CD14-positive monocyte (primary cell): ENCODE measurements around the gene ADGRG6. TPM values are rescaled to one million over a fixed set of nuclear protein-coding genes. Genes with fewer than 3 reads are reported as not detected.

ENCODE experiments used
- DNase-seq, 3 donors: peaks; one replicate each; pipeline ENCODE4 v3.0.0-alpha.2; 2011 to 2022
- H2AFZ ChIP-seq: 2 replicates; pipeline ENCODE4 v1.6.0; 2012; ENCODE audit warnings: mild to moderate bottlenecking, low read depth, low read length, inconsistent platforms; ENCODE audit not compliant: insufficient read depth, poor library complexity, severe bottlenecking
- H3K27ac ChIP-seq, 2 donors: 1 replicate in 1 of 2; 2 replicates in 1 of 2; pipeline ENCODE4 v1.5.1; 2012 to 2013; ENCODE audit warnings: low read length in 2 of 2, control low read depth in 1 of 2, inconsistent platforms in 1 of 2, low read depth in 1 of 2, mild to moderate bottlenecking in 1 of 2
- H3K27me3 ChIP-seq, 2 donors: one replicate each; pipeline versions ENCODE4 v1.6.0 to v1.6.1; 2011 to 2013; ENCODE audit warnings: low read length in 2 of 2; ENCODE audit not compliant: control insufficient read depth in 2 of 2, insufficient read depth in 2 of 2
- H3K36me3 ChIP-seq, 2 donors: replicated peaks in 1 of 2; 1 replicate in 1 of 2; 2 replicates in 1 of 2; pipeline versions ENCODE4 v1.5.1 to v1.6.1; 2012 to 2013; ENCODE audit warnings: low read length in 2 of 2, control low read depth in 1 of 2, inconsistent platforms in 1 of 2, mild to moderate bottlenecking in 1 of 2; ENCODE audit not compliant: insufficient read depth in 2 of 2, control insufficient read depth in 1 of 2
- H3K4me1 ChIP-seq, 2 donors: 1 replicate in 1 of 2; 2 replicates in 1 of 2; pipeline versions ENCODE4 v1.5.1 to v1.6.1; 2012 to 2013; ENCODE audit warnings: low read length in 2 of 2, control low read depth in 1 of 2, inconsistent platforms in 1 of 2, mild to moderate bottlenecking in 1 of 2, moderate library complexity in 1 of 2; ENCODE audit not compliant: insufficient read depth in 2 of 2, control insufficient read depth in 1 of 2
- H3K4me2 ChIP-seq: replicated peaks from 2 replicates; pipeline ENCODE3; 2012; ENCODE audit warnings: low read length, moderate library complexity, mild to moderate bottlenecking; ENCODE audit not compliant: poor library complexity, severe bottlenecking; ENCODE audit errors: extremely low read depth
- H3K4me3 ChIP-seq, 3 experiments: fragments of 200-600 bp in 1 of 3; sonication (generic) in 1 of 3; replicated peaks in 1 of 3; 1 replicate in 2 of 3; 2 replicates in 1 of 3; pipeline ENCODE4 v1.5.1; 2011 to 2013; ENCODE audit warnings: low read length in 3 of 3, mild to moderate bottlenecking in 3 of 3, control low read depth in 2 of 3, low read depth in 2 of 3, inconsistent platforms in 1 of 3, moderate library complexity in 1 of 3
- H3K79me2 ChIP-seq: 2 replicates; pipeline ENCODE4 v1.6.0; 2012; ENCODE audit warnings: mild to moderate bottlenecking, control low read depth, inconsistent platforms, low read length, moderate library complexity; ENCODE audit not compliant: insufficient read depth
- H3K9ac ChIP-seq: 2 replicates; pipeline ENCODE4 v1.6.0; 2017; ENCODE audit warnings: low read length, mild to moderate bottlenecking; ENCODE audit not compliant: insufficient read depth, poor library complexity, severe bottlenecking
- H3K9me3 ChIP-seq, 2 donors: replicated peaks in 1 of 2; 1 replicate in 1 of 2; 2 replicates in 1 of 2; pipeline versions ENCODE4 v1.5.1 to v1.6.1; 2012 to 2013; ENCODE audit warnings: low read length in 2 of 2, control low read depth in 1 of 2; ENCODE audit not compliant: control insufficient read depth in 1 of 2, insufficient read depth in 1 of 2
- H4K20me1 ChIP-seq: 2 replicates; pipeline ENCODE4 v1.6.0; 2012; ENCODE audit warnings: mild to moderate bottlenecking, low read length, control low read depth, moderate library complexity; ENCODE audit not compliant: insufficient read depth
- H3K27ac Mint-ChIP-seq, 7 donors: one replicate each; pipeline ENCODE4 v1.8.0; 2020; ENCODE audit warnings: mild to moderate bottlenecking in 7 of 7, mixed read lengths in 7 of 7, moderate library complexity in 6 of 7, inconsistent platforms in 2 of 7
- H3K27me3 Mint-ChIP-seq, 3 donors: one replicate each; pipeline ENCODE4 v1.8.0; 2021 to 2022; ENCODE audit warnings: low read depth in 3 of 3, mild to moderate bottlenecking in 3 of 3, mixed read lengths in 3 of 3, moderate library complexity in 3 of 3, inconsistent platforms in 1 of 3
- H3K36me3 Mint-ChIP-seq, 2 donors: one replicate each; pipeline ENCODE4 v1.8.0; 2020; ENCODE audit warnings: mixed read lengths in 2 of 2, inconsistent platforms in 1 of 2, mild to moderate bottlenecking in 1 of 2
- H3K4me1 Mint-ChIP-seq: one replicate; pipeline ENCODE4 v1.8.0; 2020; ENCODE audit warnings: mild to moderate bottlenecking, mixed read lengths
- H3K4me3 Mint-ChIP-seq, 2 donors: one replicate each; pipeline ENCODE4 v1.8.0; 2020; ENCODE audit warnings: mild to moderate bottlenecking in 2 of 2, mixed read lengths in 2 of 2, moderate library complexity in 1 of 2
- H3K9me3 Mint-ChIP-seq, 7 donors: one replicate each; pipeline ENCODE4 v1.8.0; 2020 to 2022; ENCODE audit warnings: mixed read lengths in 7 of 7, mild to moderate bottlenecking in 6 of 7, moderate library complexity in 6 of 7, inconsistent platforms in 2 of 7
- CTCF ChIP-seq: fragments of 200-600 bp; IDR thresholded peaks from one replicate; pipeline ENCODE4 v1.8.0; 2022; ENCODE audit warnings: antibody characterized with exemption, mild to moderate bottlenecking
- WGBS: methylation state at CpG from one replicate; pipeline ENCODE4 v1.1.5; 2013; ENCODE audit warnings: missing lambda C conversion rate; ENCODE audit not compliant: insufficient coverage; 5-methylcytosine and 5-hydroxymethylcytosine counted together
- intact Hi-C, 2 donors: fragments of 100-400 bp; cut with micrococcal nuclease; formaldehyde crosslinking; loops; one replicate each; pipeline versions ENCODE4 v1.15.0 to v1.15.1; 2023
- polyA plus RNA-seq, 3 donors: library from polyadenylated mRNA; depleted of rRNA in 1 of 3; unstranded in 2 of 3; stranded (reverse) in 1 of 3; fragments of 300-500 nt in 2 of 3; fragments of >200 nt in 1 of 3; fragmentation: Illumina TruSeq in 2 of 3; gene quantifications; 1 replicate in 2 of 3; 2 replicates in 1 of 3; pipeline ENCODE4 v1.2.3, GENCODE V29; 2012 to 2021

ADGRG6 gene
- polyA plus RNA-seq, 3 donors, result 0.18 to 0.31 TPM; not detected in 1

- Histone ChIP-seq H3K9me3 (no peaks in the 10 kb centered on the region), H3K36me3 (no peaks in the 10 kb centered on the region), H3K4me3 (no peak overlapping the region), H3K27ac (no peak overlapping the region), H3K27me3 (no peaks in the 10 kb centered on the region), H3K4me1 (peaks cover 4 to 14% of the 10 kb centered on the region in 2 donors), H2AFZ (no peak overlapping the region), H3K9ac (no peak overlapping the region), H3K4me2 (no peak overlapping the region), H3K79me2 (no peaks in the 10 kb centered on the region), H4K20me1 (no peaks in the 10 kb centered on the region)
- peak; percentile 38 to 44 (median 40) for DNase-seq
- Mint-ChIP-seq H3K36me3 (no peaks in the 10 kb centered on the region), H3K9me3 (peaks cover 0 to 5% (median 0%) of the 10 kb centered on the region in 7 donors), H3K27ac (no peak overlapping the region), H3K27me3 (no peaks in the 10 kb centered on the region), H3K4me3 (no peak overlapping the region), H3K4me1 (peaks cover 13% of the 10 kb centered on the region)
- WGBS, result no CpG with 5 or more reads among the region's 2 CpGs
- no peak for TF ChIP-seq CTCF
- intact Hi-C loops, result loop anchor here in 1 of 2 donors (10.0 kb wide), 1 partner anchor 947 kb away; no protein-coding TSS in a partner anchor
Observed at GRCh38 chr6:142478117-142478516, 176.3 kb downstream of the ADGRG6 start.

GRCh38 chr6:142481466-142481865 lies 179.7 kb downstream of the ADGRG6 start:
- Histone ChIP-seq H3K36me3 (no peaks in the 10 kb centered on the region), H2AFZ (no peak overlapping the region), H3K9me3 (no peaks in the 10 kb centered on the region), H3K4me1 (peaks cover 7 to 14% of the 10 kb centered on the region in 2 donors), H4K20me1 (no peaks in the 10 kb centered on the region), H3K9ac (no peak overlapping the region), H3K27me3 (no peaks in the 10 kb centered on the region), H3K4me2 (no peak overlapping the region), H3K79me2 (no peaks in the 10 kb centered on the region), H3K27ac (no peak overlapping the region), H3K4me3 (no peak overlapping the region)
- Mint-ChIP-seq H3K4me1 (peaks cover 22% of the 10 kb centered on the region), H3K27ac (no peak overlapping the region), H3K9me3 (peaks cover 0 to 10% (median 3%) of the 10 kb centered on the region in 7 donors), H3K4me3 (no peak overlapping the region), H3K36me3 (no peaks in the 10 kb centered on the region), H3K27me3 (no peaks in the 10 kb centered on the region)
- DNase-seq, result no peak
- WGBS, result no CpG with 5 or more reads among the region's 4 CpGs
- intact Hi-C loops, result no loop called here
- no peak for TF ChIP-seq CTCF
